Subcutaneous adipose tissue (tissue), 4 donors: ENCODE results near the gene GRID1. TPM values are rescaled to one million over a fixed set of nuclear protein-coding genes. Genes with fewer than 3 reads are reported as not detected.

Experiments
- total RNA-seq, 4 donors: library from RNA; depleted of rRNA; stranded (reverse); fragments of >200 nt; gene quantifications; one replicate each; pipeline ENCODE4 v1.1.0, GENCODE V29; 2016
- TF ChIP-seq, protein P1 (sequence below): fragments of 450-650 bp; IDR thresholded peaks from one replicate; pipeline ENCODE4 v1.5.1; 2016; ENCODE audit warnings: low read depth, mild to moderate bottlenecking, control low read depth, antibody characterized with exemption, moderate library complexity

GRID1 gene
- total RNA-seq, 4 donors from 2014 or later: 0.49 to 2.0 (median 1.1) TPM

DNA sequence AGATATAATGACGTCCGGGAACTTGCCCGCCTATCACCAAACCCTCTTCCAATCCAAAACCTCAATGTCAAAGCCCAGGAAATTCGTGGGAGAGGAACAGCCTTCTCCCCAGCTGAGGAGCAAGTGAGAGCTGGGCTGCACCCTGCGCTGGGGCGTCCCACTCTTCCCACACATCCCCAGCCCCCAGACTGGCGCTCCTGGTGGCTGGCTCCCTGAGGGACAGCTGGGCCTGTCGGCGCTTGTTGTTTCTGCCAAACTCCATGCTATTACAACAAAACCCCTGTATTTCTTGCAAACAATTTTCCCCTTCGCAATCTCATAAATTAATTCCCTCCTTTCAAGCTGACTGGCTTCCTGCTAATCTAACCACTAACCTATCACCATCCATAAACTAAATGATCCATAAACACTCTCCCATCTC lies 53.0 kb downstream of the GRID1 start:
- TF ChIP-seq, protein P1, sequence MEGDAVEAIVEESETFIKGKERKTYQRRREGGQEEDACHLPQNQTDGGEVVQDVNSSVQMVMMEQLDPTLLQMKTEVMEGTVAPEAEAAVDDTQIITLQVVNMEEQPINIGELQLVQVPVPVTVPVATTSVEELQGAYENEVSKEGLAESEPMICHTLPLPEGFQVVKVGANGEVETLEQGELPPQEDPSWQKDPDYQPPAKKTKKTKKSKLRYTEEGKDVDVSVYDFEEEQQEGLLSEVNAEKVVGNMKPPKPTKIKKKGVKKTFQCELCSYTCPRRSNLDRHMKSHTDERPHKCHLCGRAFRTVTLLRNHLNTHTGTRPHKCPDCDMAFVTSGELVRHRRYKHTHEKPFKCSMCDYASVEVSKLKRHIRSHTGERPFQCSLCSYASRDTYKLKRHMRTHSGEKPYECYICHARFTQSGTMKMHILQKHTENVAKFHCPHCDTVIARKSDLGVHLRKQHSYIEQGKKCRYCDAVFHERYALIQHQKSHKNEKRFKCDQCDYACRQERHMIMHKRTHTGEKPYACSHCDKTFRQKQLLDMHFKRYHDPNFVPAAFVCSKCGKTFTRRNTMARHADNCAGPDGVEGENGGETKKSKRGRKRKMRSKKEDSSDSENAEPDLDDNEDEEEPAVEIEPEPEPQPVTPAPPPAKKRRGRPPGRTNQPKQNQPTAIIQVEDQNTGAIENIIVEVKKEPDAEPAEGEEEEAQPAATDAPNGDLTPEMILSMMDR: no peak

DNA sequence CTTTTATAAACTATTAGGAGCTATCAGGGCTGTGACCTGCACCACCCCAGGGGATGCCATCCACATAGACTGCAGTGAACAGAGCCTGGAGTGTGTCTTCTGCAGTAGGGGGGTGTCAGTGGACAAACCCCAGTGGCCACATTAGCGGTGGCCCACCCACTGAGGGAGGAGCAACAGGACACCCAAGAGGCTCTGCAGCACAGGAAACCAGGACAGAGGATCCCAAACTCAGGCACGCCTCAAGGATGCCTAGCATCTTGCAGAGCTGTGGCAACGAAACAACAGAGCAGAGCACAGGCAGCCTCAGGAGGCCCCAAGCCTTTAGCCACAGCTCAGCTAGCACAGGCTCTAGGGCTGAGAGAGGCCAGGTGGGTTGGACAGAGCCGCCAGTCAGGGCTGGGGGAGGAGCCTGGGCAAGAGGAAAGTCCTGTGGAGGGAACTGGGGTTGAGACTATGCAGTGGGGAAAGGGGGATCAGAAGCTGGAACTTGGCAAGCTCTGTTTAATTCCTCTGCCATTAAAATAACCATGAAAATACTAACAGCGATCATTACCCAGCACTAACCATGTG lies 53.8 kb downstream of the GRID1 start:
- TF ChIP-seq, protein P1: no peak

DNA sequence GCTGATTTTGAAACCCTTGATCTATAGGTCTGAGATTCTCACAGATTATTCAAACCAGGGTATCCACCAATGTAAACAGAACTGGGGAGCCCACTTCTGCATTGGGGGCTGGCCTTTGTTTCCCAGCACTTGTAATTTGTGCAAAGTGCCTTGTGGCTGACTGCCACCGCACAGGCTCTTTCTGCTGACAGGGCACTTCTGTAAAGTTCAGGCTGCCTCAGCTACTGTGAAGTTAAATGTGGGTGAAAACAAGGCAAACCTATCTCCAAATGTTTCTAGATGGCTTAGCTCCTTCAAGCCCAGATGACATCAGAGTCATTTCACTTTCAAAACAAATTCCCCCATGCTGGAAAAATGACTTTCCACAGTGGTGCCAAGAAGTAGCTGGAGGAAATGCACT lies 54.7 kb downstream of the GRID1 start:
- TF ChIP-seq, protein P1: no peak

DNA sequence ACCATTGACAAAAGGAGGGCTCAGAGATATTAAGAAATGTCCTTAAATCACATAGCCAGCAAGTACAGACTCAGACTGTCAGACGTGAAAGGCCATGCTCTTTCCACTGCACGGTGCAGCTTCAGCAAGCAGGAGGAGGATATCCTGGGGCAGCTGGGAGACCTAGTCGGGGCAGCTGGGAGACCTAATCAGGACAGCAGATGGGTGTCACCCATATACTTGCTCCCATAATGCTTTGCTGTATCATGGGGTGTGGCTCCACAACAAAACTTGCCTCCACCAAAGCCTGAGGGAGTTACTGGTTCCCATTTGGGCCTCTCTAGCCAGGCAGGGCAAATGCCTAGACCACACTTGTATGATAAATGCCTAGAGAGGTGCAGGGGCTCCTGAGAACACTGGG lies 55.4 kb downstream of the GRID1 start:
- TF ChIP-seq, protein P1: no peak

DNA sequence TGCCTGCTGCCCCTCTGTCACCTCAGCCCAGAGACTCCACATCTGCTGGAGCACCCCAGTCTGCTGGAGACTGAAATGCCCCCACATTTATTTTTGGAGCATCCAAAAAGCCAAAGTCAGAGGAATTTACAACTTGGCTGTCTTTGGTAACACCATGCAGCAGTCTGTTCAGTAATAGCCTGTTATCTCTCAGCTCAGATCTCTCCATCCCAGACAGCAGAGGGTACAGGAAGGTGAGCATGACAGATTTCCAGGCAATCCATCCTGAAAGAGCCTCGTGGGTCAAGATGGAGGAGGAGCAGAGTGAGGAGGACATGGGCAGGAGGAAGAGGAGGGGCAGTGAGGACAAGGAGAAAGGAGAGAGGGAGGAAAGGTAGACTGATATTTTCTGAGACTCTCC lies 55.9 kb downstream of the GRID1 start:
- TF ChIP-seq, protein P1: no peak

DNA sequence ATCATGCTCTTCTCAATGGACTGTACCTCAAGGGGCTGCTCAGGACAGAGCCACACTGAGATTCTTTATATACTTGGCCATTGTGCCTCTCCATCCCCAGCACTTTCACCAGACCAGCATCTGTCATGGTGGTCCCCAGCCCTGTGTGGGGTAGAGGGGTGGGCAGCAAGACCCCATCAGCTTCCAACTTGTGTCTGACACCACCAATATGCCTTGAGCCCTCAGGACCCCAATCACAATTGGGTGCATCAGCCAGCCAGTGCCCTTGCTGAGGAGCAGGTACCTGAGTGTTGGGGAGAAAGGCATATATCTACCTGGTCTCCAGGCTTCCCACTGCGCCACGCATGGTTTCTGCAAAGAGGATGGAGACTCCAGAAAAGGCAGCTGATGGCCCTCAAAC lies 56.3 kb downstream of the GRID1 start:
- TF ChIP-seq, protein P1: no peak

DNA sequence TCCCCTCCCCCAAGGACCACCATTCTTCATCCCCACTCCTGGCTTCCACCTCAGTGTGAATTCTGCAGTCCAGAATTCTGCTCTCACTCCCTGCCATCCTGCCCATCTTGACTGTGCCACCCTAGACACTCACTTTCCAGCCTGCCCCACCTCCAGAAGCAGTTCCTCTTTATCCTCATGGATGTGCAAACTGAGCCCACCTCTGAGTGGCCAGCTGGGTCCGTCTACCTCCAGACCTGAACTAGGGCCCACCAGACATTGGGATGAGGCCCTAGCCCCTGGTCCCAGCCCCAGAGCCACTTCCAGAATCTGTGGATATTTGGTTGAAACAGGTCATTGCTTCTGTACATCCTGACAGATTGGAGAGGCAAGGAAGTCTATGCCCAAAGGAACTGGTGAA lies 58.5 kb downstream of the GRID1 start:
- TF ChIP-seq, protein P1: no peak
